DMS153 treated with DMSO at 0.1 percent for 48 hours (cell line): Measurements from ENCODE around the gene EFNA3.

ENCODE experiments used
- DNase-seq: peaks from one replicate; lab custom pipeline; 2025; ENCODE audit not compliant: unreplicated experiment; lab: John Stamatoyannopoulos, UW

The EFNA3 gene

DNA sequence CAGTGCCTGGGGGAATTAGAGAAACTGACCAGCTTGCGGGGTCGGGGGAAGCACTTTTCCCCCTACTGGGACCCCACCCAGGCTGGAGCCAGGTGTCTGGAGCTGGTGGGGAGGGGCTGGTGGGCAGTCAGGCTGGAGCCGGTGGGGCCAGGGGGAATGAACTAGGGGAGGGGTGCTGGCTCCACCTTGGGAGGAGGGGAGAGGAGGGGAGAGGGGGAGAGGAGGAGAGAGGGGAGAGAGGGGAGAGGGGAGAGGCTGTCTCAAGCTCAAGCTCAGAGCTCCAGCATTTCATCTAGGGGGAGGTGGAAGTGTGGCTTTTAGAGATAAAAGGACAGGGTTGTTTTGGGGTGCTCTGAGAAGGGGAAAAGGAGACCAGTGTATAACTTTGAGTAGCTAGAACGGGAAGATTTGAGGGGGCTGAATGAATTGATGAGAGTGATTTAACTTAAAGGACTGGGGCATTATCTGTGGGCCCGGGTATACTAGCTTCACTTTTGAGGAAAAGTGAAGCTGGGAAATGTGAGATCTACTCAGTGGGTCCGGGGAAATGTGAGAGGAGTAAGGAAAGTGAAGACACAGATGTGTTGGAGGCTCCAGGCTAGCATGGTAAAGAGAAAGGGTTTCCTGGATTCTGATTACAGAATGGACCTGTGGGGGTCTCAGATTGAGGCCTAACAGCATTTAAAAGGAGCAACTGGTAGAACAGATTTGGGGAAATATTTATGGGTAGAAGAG, 51.8 kb downstream of the EFNA3 start:
- DNase-seq, result no peak

- no peak for DNase-seq
Observed at GRCh38 chr1:155131285-155131684, 52.6 kb downstream of the EFNA3 start.

DNA sequence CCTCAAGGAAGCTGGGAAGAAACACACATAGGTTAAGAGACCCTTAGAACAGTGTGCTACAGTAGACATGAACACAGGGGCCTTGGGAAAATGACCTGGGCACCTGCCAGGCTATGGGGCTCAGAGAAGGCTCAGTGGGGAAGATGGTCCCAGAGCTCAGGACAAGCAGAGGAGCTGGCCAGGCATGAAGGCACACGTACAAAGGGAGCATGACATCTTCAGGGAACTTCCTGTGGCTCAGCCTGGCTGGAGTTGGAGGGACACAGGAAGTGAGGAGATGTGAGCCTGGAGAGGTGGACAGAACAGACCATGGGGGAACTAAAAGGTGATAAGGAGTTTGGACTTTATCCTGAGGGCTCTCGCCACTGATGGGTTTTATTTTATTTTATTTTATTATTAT, 53.2 kb downstream of the EFNA3 start:
- DNase-seq, result no peak

DNA sequence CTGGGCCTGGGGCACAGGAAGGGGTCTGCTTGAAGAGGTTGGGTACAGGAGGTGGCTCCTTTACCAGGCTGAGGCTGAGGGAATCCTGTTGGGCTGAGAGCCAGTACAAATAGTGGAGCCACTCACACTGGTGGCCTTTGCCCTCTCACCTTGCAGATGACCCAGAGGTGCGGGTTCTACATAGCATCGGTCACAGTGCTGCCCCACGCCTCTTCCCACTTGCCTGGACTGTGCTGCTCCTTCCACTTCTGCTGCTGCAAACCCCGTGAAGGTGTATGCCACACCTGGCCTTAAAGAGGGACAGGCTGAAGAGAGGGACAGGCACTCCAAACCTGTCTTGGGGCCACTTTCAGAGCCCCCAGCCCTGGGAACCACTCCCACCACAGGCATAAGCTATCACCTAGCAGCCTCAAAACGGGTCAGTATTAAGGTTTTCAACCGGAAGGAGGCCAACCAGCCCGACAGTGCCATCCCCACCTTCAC, 55.2 kb downstream of the EFNA3 start:
- DNase-seq, result no peak

GRCh38 chr1:155134322-155134721, 55.7 kb downstream of the EFNA3 start:
- DNase-seq, result no peak

DNA sequence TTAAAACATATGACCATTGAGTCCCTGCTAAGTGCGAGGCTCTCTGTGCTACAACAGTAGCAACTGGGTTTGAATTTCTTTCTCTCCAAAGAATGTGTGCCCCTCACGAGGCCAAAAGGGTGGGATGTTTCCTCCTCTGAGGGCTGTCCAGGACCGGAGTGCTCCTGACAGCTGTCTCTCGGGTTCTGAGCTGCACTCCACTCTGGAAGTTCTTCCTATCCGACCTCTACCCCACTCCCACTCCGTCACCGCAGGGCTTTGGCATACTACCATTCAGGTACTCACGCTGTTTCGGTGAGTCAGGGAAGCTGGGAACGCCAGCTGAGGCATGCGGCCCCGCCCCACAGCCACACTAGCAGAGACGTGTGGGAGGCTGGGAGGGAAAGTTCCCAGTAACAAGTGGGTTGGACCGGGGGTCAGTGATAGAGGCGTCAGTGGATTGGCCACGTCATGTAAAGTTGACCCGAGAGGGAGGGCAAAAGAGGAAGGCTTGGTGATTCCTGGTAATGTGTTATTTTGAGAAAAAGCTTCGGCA, 56.3 kb downstream of the EFNA3 start:
- DNase-seq, result peak; percentile 40

GRCh38 chr1:155135415-155136028, 56.9 kb downstream of the EFNA3 start, which contains the start of gene SLC50A1:
TSS of gene SLC50A1 (plus strand) at chr1:155135852. CDS start at chr1:155135912, 60 bp downstream.
- peak; percentile 95 for DNase-seq

DNA sequence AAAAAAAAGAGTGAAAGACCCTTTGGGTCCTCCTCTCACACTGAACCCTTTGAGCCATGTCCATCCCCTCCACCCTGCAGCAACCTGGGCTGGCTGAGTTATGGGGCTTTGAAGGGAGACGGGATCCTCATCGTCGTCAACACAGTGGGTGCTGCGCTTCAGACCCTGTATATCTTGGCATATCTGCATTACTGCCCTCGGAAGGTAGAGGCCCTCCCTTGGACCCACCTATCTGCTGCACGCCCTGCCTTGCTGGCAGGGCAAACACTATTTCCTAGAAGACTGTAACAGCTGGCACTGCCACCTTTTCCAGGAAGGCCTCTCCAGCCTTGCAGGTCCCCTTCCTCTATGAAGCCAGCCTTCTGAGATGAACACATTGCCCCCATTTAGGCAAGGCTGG, 58.1 kb downstream of the EFNA3 start:
- DNase-seq, result no peak
